LNCAP (cell line): ENCODE measurements around the gene PSMD1.

ENCODE experiments used
- CTCF ChIP-seq: fragments of 450-650 bp; IDR thresholded peaks from 2 replicates; pipeline ENCODE4 v1.5.1; 2017; ENCODE audit warnings: mild to moderate bottlenecking

PSMD1 gene

DNA sequence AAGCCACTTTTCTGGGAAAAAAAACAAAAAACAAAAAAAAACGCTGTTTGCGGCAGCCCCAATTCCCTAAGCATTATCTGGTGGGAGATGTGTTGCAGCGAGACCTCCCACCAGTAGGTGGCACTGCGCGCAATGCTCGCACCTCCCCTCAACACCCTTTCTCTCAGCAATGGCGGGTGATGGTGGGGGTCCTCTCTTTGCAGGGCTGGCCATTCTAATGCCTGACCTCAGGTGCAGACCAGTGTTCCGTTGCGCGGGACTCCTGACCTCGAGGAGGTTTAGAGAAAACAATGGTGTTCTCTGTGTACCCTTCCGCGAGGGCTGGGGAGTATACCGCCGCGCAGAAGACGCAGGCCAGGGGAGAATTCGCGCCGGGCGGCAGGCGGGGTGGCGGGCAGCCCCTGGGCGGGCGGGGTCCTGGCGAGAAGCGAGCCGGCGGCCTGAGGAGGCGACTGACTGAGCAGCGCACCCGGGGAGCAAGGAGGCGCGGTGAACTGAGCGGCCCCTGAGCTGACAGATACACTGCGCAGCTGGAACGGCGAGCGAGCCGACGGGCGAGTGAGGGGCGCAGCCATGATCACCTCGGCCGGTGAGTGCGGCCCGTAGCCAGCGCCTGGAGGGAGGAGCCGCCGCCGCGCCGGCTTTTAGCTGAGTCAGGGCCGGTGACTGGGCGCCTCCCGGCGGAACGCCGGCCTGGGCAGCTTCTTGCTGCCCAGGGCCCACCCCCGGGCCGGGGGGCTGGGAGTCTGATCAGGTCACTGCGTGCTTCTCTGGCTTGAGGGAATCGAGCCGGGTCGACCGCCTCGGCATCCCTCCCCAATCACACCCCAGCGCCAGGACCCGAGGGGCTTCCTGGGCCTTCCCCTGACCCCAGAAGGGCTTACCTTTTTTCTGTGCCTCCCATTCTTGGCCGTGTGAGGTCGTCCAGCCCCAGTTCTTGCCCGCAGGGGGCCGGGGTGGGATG lies at the start of gene PSMD1:
TSS of gene PSMD1 (plus strand) at position 415 of the 964 bp plus-strand sequence. CDS start at position 574, 159 bp downstream.
- peak; percentile 85 for TF ChIP-seq CTCF

- TF ChIP-seq CTCF = no peak
These were observed 49.2 kb upstream of the PSMD1 start for GRCh38 chr2:231007286-231008098.

DNA sequence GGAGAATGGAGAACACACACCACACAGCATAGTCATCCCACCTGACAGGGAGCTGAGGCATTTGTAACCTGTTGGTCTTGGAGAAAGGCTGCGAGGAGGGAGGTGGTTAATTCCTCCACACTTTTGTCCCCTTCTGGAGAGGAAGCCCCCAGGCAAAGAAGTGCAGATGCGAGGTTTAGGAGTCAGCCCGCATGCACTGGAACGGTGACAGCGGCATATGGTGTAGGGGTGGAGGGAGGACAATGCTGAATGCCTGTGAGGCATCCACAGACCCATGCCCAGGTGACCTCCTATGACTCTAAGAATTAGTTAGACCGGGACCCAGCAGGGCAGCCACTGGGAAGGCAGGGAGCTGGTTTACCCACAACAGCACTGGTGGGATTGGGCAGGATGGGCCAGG lies 48.5 kb upstream of the PSMD1 start:
- no peak for TF ChIP-seq CTCF

DNA sequence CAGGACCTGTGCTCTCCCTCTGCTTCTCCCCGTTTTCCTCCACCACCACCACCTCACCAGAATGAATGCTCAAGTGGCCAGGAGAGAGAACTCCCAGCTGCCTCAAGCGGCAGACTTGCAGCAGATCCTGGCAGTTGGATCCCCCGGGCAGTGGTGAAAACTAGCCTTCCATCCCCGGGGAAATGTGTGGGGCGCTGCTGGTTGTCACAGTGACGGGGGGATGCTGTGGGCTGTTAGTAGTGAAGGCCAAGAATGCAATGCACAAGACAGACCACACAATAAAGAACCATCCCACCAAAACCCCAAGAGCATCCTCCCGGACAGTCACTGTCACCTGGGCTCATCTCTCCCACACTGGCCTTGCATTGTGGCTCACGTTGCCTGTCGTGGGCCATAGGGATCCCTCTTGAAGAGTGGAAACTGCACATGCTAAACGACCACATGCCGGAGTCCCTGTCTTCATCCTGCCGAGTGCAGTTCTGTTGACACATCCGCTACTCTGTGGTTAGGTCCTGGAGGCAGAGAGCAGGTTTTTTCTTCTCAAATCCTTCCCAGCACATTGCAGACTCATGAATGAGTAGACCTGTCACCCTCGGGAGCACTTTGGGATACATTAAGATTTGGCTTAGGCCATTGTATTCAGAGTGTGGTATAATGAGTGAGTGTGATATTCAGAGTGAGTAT lies 47.3 kb upstream of the PSMD1 start:
- no peak for TF ChIP-seq CTCF

DNA sequence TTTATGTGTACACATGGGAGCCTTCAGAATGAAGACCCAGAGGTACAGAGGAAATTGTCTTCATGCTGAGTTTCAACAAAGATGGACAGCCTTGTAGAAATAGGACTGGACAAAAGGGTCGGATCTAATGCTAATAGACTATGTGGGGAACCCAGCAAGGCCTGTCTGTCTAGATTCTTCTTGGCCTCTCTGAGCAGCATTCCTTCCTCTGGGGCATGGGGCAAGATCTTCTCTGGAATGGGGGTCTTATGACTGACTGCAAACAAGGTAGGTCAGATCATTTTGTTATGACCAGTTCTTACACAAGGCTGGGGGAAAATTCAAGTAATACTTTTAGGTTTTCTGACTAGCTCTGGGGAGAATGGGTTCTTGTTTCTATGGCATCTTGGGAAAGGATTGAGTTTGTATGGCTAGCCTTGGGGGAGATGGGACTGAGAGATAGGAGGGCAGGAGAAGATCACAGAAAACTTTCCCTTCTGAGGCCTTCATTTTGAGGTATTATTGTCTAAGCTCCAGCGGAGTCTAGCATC lies 46.4 kb upstream of the PSMD1 start:
- TF ChIP-seq CTCF = no peak

- no peak for TF ChIP-seq CTCF
These were observed 45.1 kb upstream of the PSMD1 start for GRCh38 chr2:231011526-231011925.

- no peak for TF ChIP-seq CTCF
These were observed 44.2 kb upstream of the PSMD1 start for GRCh38 chr2:231012463-231012862.
